GM21723 (cell line): Measurements from ENCODE around the gene SAMSN1.
"Not testable (repeated sequence)": the region's sequence is repeated elsewhere in the genome, so short reads cannot be mapped to it uniquely, and the experiment has no call there.

Experiments used
- ATAC-seq: cut with Tn5 transposase; IDR thresholded peaks from one replicate; pipeline ENCODE4 v1.9.1; 2021; ENCODE audit warnings: mild to moderate bottlenecking, moderate library complexity; ENCODE audit not compliant: unreplicated experiment

Gene SAMSN1

DNA sequence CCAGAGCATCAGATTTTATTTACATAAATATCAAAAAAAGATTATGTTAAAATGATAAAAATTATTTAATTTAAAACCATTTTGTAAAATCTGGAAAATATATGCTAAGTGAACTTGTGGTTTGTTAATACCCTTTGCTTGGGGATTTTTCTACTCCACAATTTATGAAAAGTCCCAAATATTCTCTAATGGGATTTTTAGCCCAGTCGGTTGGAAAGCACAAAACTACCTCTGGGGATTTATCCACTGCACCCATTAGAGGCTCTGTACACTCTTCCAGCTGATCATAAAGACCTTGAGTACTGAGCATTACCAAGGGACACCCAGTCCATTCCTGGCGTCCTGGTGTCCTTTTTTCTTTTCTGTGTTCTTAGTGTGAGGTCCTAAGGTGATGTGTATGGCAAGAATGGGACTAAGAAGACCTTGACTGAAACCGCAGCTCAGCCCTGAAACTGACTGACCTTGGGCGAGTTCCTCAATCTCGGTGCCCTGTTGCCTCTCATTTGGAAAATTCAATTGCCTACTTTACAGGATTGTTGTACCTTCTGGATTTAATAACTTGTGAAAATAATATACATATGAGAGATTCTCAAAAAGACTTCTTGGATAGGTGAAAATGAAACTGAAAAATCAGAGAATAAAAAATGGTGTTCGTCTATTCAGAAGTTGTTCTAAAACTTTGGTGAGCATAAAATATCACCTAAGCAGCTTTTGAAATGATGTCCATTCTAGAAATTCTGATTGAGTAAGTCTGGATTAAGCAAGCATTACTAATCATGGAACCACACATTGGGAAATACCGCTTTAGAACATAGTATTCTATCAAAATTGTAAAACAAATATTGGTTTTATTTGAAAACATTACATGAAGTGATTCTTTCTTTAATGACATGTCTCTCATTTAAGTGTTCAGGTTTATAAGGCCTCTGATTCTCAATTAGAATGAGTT lies 21.5 kb upstream of the SAMSN1 start:
- peak; percentile 59 for ATAC-seq

DNA sequence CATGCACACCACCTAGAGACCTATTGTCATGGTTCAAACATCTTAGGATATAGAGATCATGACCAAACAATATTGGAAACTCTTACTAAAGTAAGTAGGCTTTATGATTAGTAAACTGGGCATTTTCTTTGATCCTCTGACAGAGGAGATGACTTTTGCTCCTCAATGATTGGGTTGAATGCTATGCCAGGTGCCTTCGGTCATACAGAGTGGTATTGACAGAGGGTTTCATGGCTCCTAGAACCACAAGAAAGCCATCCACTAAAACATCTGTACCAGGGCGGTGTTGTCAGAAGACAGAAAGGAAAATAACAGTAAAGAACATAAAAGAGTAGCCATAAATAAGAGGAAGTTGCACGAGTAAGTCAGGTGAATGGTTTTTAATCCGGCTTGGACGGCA lies 20.8 kb upstream of the SAMSN1 start:
- ATAC-seq: no peak

DNA sequence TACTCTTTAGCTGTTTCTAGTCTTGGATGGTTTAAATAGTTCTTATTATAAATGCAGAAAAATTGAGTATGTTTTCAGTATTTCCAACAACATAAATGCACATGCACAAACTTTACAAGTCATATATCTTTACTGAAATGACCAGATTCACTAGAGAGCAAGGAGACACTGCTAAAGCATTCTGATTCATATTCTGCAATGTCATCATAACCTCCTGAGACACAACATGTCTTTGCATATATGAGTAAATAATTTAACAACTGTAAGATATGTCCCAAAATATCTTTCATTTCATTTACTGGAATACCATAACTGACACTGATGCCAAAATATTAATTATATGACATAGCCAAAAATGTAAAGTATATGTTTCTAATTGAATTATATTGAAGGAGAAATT lies 16.8 kb upstream of the SAMSN1 start:
- no peak for ATAC-seq

DNA sequence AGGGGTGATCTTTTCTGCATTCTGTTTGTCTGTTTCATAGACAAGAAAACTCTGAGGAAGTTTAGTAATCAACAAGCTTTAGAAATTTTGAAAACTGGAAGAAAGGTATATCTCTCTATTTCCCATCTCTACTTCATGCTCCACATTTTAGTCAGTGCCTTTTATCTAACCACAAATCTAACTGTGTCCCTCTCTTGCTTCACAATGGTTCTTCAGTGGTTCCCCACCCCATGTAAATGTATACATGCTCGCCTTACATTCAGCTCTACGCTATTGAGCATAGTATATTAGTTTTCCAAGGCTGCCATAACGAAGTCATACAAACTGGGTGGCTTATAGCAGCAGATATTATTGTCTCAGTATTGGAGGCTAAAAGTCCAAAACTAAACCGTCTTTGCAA lies 14.4 kb upstream of the SAMSN1 start:
- no peak for ATAC-seq

DNA sequence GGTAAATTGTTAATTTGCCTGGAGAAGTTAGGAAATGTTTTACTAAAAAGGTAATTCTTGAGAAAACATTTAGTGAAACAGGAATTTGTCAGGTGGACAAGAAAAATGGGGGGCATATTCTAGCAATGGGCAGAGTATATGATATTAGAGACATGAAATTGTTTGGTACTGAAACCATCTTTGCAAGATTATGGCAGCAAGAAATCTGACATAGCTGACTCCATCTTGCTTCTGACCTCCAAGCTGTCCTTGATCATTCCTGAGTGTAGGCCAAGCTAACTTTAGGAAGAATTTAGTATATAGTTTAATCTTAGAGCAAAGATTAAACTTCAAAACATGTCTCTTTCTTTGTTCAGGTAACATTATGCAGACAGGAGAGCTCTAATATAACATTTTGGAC lies 14.0 kb upstream of the SAMSN1 start:
- ATAC-seq: no peak

DNA sequence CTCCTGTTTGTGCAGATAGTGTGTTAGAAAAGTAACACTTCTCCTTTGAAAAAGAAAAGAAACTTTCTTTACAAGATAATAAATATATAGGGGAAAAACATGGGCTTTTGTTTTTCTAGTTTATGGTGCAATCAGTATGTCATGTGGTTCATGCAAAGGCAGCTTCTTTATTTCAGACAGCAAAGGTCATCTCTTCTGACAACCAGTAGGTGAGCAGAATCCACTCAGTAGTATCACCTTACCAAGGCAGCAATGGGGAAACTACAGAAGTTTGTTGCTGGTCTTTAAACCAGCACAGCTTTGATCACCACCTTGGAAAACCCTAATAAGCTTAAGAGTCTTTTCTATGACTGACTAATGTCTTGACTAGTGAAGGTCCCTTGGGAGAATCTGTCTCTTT lies 13.0 kb upstream of the SAMSN1 start:
- ATAC-seq: peak; percentile 46

DNA sequence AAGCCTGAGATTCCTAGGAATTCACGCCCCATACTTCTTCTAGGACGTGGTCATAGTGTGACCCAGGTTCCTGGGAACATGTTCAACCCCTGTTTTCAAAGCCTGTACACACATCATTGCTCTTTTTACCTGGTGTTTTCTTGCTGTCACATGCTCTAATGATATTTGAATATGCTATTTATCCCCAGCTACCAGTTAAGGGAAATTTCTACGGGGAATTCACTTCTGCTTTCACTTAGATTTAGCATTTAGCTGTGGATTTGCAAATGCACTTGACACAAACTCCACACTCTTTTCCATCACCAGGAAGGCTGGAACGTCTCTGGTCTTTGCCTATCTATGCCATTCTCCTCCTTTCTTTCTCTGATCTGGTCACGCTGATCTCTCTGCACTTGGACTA lies 11.3 kb upstream of the SAMSN1 start:
- no peak for ATAC-seq

DNA sequence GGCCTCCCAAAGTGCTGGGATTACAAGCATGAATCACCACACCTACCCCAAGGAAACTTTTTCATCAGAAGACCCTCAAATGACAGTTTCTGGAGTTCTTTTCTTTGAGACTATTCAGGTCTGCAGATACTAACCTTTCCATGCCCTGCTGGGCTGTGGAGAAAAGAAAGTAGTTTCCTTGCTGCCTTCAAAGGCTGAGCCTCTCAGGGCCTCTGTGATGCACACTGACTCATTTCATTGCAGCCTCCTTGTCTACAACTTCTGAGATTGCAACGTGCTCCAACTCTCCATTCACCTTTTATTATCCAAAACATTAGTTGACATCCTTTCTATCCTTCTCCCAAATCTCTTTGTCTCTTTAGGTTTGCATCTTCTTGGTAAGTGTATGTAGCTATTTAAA lies 8.8 kb upstream of the SAMSN1 start:
- ATAC-seq: no peak

DNA sequence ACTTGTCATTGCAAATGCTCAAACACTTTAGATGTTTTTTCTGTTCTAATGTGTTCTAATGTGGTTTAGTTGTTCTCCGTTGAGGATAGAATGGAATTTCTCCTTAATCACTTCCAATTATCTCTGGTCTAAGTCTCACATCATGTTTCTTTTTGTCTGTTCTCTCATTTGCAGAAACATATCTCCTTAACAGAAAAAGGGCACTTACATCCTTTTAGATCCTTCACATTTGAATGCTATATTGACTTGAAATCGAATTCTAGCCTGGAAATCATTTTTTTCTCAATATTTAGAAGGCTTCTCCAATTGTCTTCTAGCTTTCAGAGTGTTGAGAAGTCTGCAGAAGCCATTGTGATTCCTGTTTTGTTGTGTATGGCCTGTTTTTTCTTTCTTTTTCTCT lies 7.3 kb upstream of the SAMSN1 start:
- no peak for ATAC-seq

DNA sequence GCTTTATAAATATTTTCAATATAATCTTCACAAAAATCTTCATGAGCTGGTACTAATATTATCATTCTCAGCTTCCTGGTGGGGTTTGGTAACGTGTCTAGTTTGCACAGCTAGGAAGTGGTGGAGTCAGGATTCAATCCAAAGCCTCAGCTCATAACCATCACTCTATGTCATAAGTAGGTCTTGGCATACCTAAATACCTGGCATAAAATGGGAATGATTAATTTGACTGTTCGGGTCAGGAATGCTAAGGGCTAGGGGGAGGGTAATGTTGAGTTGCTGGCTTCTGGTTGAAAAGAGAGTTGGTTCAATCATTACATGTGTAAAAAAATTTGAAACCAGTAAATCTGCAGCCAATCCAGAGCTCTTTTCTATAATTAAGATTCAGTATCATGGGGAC lies 5.6 kb upstream of the SAMSN1 start:
- ATAC-seq: no peak

DNA sequence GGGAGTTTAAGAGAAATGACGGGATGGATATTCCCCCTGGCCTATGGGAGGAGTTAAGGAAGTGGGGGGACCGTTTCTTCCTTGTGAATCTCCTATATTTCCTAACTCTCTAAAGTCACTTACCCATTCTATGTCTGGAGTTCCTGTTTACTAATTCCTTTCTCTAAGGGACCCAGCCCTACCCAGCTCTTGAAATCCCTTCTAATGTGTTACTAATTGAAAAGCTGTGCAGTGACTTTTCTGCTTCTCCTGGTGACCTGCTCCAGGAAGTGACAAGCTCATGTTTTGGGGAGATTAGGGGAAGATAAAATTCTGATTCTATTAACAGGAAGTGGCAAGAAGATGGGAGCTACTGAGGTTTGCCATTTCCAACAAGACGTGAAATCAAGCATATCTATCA lies 4.0 kb upstream of the SAMSN1 start:
- ATAC-seq: no peak

DNA sequence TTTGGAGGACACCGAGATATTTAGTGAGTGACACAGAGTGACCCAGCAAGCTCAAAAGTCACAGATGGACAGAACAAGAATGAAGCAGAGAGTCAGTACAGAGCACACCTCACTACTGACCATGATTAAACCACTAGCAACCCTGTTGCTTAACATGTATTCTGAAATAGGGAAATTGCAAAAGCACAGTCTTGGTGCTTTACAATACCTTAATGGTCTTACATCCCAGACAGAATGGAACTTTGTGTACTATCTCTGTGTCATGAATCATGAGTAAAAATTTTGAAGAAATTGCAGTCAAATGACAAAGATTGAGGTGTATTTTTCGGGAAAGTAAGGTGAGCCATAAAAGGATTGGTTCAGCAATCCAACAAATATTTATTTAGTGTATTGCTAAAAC lies 2.7 kb upstream of the SAMSN1 start:
- ATAC-seq: no peak

DNA sequence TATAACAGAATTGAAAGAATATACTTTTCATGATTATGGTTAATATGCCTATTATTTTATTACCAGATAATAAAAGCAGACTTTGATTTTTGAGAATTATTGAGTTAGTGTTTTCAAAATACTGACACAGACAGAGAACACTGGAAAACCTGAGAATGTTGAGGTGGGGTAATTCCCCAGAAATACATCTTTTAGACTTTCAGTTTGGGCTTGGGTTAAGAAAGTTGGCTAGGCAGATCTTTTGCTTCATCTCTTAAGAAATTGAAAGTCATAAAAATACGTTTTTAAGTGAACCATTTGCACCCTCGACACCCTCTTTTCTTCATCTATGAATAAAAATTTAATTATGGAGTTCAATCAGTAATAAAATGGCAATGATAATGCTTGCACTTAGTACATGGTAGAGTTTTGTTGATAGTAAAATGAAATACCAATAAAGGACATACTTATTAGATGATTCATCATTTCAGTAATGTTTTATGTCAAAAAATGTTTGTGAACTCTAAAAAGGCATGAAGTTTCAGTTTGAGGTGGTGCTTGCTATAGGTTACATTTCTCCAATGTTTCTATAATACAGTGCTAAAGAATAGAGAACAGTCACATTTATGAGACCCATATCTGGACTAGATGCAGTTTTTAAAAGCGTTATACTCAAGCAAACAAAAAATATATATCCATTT lies 1.9 kb upstream of the SAMSN1 start:
- peak; percentile 52 for ATAC-seq

DNA sequence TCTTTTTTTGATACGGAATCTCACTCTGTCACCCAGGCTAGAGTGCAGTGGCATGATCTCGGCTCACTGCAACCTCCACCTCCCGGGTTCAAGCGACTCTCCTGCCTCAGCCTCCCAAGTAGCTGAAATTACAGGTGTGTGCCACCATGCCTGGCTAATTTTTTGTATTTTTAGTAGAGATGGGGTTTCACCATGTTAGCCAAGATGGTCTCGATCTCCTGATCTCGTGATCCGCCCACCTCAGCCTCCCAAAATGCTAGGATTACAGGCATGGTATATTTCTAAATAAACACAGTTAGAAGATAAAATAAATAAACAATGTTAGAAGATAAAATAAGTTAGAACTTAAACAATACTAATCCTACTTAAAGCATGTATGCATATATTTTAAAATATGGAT lies 604 bp upstream of the SAMSN1 start:
- ATAC-seq: not testable (repeated sequence)

DNA sequence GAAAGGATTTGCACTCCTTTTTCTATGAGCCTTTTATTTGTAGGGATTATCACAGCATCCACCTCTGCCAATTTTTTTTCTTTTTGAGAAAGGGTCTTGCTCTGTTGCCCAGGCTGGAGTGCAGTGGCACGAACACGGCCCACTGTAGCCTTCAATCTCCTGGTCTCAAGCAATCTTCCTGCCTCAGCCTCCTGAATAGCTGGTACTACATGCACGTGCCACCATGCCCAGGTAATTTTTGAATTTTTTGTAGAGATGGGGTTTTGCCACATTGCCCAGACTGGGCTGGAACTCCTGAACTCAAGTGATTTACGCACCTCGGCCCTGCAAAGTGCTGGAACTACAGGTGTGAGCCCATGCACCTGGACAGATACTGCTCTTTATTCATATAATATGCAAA lies 2.1 kb downstream of the SAMSN1 start:
- no peak for ATAC-seq

DNA sequence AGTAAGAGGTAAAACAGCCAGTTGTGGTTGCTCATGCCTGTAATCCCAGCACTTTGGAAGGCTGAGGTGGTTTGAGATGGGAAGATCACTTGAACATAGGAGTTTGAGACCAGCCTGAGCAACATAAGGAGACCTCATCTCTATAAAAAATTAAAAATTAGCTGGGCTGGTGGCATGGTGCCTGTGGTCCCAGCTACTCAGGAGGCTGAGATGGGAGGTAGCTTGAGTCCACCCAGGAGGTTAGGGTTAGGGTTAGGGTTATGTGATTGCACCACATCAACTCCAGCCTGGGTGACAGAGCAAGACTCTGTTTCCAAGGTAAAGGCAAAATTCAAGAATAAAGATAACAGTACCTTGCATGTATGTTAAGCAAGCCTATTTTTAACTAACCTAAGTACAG lies 3.5 kb downstream of the SAMSN1 start:
- ATAC-seq: no peak

DNA sequence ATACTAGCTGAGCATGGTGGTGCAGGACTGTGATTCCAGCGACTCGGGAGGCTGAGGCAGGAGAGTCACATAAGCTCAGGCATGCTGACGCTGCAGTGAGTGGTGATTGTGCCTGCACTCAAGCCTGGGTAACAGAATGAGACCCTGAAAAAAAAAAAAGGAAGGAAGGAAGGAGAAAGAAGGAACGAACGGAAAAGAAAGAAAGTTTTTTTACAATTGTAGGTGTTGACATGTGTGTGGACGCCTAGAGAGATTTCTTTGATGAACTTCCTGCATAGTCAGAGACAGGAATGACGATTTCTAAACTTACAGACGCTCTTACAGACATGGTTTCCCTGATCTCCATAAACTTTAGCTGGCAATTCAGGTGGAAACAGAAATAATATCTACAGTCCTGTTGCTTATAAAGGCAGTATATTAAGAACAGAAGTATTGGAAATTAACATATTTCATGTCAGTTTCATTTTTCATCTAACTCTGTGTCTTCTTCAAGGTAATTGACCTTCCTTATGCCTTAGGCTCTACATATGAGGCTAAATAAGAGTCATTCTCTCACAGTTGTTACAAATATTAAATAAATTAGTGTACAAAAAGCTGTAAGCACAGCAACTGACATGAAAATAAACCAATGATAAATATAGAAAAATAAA lies 4.1 kb downstream of the SAMSN1 start:
- ATAC-seq: peak; percentile 39

DNA sequence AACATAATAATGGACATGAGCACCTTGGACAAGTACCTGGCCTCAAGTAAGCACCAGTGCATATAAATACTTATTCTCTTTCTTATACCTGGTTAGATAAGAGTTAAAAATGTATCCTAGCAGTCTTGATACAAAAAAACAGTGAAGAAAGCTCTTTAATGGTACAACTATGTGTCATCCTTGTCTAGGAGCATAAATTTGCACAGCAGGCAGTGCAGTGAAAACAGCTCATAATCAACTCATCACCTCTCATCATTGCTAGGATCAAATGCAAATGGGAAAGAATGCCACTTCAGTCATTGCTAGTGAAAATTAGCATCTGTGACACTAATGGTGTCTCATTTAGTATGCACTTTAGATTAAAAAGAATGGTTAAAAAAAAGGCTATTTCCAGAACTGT lies 7.6 kb downstream of the SAMSN1 start:
- no peak for ATAC-seq

DNA sequence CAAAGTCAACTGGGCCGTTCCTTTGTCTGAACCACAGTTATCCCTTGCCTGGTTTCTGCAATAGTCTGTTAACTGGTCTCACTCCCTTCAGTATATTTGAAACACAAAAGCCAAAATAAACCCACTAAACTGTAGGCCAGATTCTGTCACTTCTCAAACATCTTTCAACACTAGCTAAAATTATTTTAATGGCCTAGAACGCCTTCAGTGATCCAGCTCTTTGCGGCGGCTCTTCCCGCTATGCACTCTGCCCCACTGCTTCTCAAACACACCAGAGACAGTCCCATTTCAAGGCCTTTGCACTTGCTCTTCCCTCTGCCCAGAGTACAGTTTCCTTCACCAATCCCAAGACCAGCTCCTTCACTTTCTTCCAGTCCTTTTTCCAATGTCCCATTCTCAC lies 9.2 kb downstream of the SAMSN1 start:
- ATAC-seq: no peak

DNA sequence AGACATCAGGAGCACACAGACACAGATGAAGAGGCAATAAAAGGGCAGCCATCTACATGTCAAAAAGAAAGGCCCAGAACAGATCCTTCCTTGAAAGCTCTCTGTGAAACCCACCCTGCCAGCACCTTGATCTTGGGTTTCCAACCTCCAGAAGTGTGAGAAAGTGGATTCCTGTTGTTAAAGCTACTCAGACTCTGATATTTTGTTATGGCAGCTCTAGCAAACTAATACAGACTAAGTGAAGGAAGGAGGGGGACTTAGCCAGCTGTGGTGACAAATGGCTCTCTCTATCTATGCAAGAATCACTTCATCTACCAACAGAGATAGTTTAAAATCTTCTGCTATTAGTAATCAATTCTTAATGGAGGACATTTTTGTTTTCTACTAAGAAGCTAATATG lies 10.4 kb downstream of the SAMSN1 start:
- no peak for ATAC-seq

DNA sequence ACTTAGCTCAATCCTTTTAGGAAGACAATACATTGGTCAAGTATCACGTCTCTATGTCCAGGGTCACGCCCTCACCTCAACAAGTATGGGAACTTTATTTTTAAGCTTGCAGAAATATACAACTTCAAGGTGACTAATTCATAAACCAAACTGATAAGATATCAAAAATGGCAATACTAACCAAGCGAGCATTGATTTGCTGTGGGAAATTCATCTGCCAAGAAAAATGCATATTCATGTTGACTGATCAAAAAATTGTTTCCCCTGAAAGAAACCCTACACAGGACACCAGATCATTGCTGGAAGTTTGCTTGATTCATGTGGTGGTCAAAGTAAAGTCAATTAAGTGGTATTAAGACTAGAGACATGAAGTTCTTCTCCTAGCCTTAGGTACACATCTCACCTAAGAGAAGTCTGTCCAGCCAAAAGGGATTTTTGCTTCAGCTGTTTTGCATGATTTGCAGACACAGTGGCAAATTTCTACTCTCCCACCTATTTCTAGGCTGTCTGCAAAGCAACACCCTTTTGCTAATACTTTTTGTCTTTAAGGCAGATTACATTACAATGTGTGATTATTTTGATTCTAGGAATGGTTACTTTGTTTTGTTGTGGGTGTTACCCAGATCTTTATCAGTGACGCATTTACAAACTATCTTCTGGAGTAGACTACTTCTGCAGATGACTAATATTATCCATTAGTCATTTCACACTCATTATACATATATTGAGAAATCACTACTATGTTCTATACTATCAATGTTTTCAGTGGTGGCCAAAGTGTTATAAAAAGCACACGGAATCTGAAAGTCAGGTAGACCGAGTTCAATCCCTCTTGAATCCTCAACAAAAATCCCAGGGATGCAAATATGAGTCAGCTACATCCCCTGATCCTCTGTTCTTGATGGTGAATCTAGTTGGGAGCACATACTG lies 12.4 kb downstream of the SAMSN1 start:
- ATAC-seq: peak; percentile 86
